ENCODE data around the gene TDRD7. TPM values are rescaled to one million over a fixed set of nuclear protein-coding genes. Genes with fewer than 3 reads are reported as not detected.

TDRD7 gene
- total and polyA plus RNA-seq, 9 of the 15 experiments (the other 6 are each of a cell fraction or from before 2014, with no cell fraction given), result 2.2 to 7.7 (median 5.2) TPM

DNA sequence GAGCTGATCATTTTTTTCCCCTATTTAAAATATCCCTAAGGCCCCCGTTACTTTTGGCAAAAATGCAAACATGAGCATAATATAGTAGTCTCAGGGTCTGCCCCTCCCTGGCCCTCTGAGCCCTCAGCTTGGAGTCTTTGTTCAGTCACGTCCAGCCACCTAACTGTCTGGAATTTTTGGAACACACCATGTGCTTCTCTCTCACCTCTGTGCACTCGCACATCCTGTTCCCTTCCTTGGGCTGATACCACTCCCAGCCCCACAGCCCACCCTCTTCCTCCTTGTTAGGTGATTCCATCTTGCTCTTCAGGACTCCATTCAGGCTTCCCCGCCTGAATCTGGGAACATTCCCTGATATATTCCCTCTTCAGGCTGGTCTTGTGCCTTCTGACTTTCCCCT is 16.0 kb downstream of the TDRD7 start (continued):
- TF ChIP-seq TFAM (CRISPR knock-in tag; conservative IDR thresholded peaks at IDR 0.05), result no peak
- TF ChIP-seq, protein P1, sequence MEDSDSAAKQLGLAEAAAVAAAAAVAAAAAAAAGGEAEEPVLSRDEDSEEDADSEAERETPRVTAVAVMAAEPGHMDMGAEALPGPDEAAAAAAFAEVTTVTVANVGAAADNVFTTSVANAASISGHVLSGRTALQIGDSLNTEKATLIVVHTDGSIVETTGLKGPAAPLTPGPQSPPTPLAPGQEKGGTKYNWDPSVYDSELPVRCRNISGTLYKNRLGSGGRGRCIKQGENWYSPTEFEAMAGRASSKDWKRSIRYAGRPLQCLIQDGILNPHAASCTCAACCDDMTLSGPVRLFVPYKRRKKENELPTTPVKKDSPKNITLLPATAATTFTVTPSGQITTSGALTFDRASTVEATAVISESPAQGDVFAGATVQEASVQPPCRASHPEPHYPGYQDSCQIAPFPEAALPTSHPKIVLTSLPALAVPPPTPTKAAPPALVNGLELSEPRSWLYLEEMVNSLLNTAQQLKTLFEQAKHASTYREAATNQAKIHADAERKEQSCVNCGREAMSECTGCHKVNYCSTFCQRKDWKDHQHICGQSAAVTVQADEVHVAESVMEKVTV (CRISPR knock-in tag; IDR thresholded peaks at IDR 0.05), result no peak
- TF ChIP-seq ZNF239 (CRISPR knock-in tag; IDR thresholded peaks at IDR 0.05), result no peak
- TF ChIP-seq ZC3H8 (IDR thresholded peaks at IDR 0.05), result no peak
- TF ChIP-seq, protein P2, sequence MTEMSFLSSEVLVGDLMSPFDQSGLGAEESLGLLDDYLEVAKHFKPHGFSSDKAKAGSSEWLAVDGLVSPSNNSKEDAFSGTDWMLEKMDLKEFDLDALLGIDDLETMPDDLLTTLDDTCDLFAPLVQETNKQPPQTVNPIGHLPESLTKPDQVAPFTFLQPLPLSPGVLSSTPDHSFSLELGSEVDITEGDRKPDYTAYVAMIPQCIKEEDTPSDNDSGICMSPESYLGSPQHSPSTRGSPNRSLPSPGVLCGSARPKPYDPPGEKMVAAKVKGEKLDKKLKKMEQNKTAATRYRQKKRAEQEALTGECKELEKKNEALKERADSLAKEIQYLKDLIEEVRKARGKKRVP (CRISPR knock-in tag; IDR thresholded peaks at IDR 0.05), result no peak
- no peak for TF ChIP-seq ZNF41 (CRISPR knock-in tag; conservative IDR thresholded peaks at IDR 0.05)
- TF ChIP-seq PTBP1 (IDR thresholded peaks at IDR 0.05; ENCODE audit: low read depth, low read length), result no peak

GRCh38 chr9:97430316-97431043 is 18.6 kb downstream of the TDRD7 start:
- POLR2A ChIA-PET, result interaction anchor here (0.7 to 1.2 kb wide), 3 partner anchors 10 to 11 kb away, joined by 3 read pairs; no protein-coding TSS in a partner anchor
- Histone ChIP-seq H3K36me3 (ENCODE audit: control insufficient read depth, insufficient read depth, low read length) (peaks cover 4% of the 10 kb centered on the region; the same call in 2 of the 3 replicates), H4K20me1 (replicated peaks; ENCODE audit: control insufficient read depth, insufficient read depth, low read length) (no peaks in the 10 kb centered on the region), H3K4me2 (ENCODE audit: insufficient read depth, low read length) (no peak overlapping the region), H3K9me3 (replicated peaks; ENCODE audit: control insufficient read depth, insufficient read depth, low read depth, low read length) (no peaks in the 10 kb centered on the region), H3K9me1 (ENCODE audit: control insufficient read depth, insufficient read depth, low read length) (no peaks in the 10 kb centered on the region), H3K4me1 (replicated peaks in 1 of 2; ENCODE audit: control insufficient read depth in 2 of 2, insufficient read depth in 2 of 2, low read length in 2 of 2) (no peaks in the 10 kb centered on the region), H3K27ac (ENCODE audit: extremely low read depth, low read depth, low read length) (no peak overlapping the region), H3K27me3 (ENCODE audit: control insufficient read depth in 2 of 2, insufficient read depth in 2 of 2, low read length in 2 of 2) (no peaks in the 10 kb centered on the region; a peak in 1 of 5 replicates), H2AFZ (ENCODE audit: low read depth, low read length) (no peak overlapping the region), H3K79me2 (ENCODE audit: control insufficient read depth, insufficient read depth, low read length) (no peaks in the 10 kb centered on the region), H3K9ac (ENCODE audit: insufficient read depth in 1 of 2, low read depth in 2 of 2, low read length in 2 of 2) (no peak overlapping the region), H3K4me3 (no peak overlapping the region)
- intact Hi-C loops (cut with micrococcal nuclease), result no loop called here
- ATAC-seq, result no peak
- CTCF ChIA-PET (ENCODE audit: low intra/inter-chr PET ratio), result no interaction called here
- DNase-seq (ENCODE audit: extremely low read depth in 1 of 4, low spot score in 3 of 4), result no peak
- BruUV-seq (replicated peaks), result no TSS peak
- WGBS (ENCODE audit: insufficient coverage, low coverage, missing lambda C conversion rate), result 74% methylated on average over 7 of the region's 7 CpGs
- in situ Hi-C loops (cut with MboI), result no loop called here
- FAIRE-seq, result no peak
- TF ChIP-seq PURB (CRISPR knock-in tag; IDR thresholded peaks at IDR 0.05; ENCODE audit: low read depth), result no peak
- TF ChIP-seq ZNF764 (CRISPR knock-in tag; IDR thresholded peaks at IDR 0.05; ENCODE audit: low read depth), result no peak
- TF ChIP-seq NCOR1 (IDR thresholded peaks at IDR 0.05), result no peak
- TF ChIP-seq, protein P3, sequence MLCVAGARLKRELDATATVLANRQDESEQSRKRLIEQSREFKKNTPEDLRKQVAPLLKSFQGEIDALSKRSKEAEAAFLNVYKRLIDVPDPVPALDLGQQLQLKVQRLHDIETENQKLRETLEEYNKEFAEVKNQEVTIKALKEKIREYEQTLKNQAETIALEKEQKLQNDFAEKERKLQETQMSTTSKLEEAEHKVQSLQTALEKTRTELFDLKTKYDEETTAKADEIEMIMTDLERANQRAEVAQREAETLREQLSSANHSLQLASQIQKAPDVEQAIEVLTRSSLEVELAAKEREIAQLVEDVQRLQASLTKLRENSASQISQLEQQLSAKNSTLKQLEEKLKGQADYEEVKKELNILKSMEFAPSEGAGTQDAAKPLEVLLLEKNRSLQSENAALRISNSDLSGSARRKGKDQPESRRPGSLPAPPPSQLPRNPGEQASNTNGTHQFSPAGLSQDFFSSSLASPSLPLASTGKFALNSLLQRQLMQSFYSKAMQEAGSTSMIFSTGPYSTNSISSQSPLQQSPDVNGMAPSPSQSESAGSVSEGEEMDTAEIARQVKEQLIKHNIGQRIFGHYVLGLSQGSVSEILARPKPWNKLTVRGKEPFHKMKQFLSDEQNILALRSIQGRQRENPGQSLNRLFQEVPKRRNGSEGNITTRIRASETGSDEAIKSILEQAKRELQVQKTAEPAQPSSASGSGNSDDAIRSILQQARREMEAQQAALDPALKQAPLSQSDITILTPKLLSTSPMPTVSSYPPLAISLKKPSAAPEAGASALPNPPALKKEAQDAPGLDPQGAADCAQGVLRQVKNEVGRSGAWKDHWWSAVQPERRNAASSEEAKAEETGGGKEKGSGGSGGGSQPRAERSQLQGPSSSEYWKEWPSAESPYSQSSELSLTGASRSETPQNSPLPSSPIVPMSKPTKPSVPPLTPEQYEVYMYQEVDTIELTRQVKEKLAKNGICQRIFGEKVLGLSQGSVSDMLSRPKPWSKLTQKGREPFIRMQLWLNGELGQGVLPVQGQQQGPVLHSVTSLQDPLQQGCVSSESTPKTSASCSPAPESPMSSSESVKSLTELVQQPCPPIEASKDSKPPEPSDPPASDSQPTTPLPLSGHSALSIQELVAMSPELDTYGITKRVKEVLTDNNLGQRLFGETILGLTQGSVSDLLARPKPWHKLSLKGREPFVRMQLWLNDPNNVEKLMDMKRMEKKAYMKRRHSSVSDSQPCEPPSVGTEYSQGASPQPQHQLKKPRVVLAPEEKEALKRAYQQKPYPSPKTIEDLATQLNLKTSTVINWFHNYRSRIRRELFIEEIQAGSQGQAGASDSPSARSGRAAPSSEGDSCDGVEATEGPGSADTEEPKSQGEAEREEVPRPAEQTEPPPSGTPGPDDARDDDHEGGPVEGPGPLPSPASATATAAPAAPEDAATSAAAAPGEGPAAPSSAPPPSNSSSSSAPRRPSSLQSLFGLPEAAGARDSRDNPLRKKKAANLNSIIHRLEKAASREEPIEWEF (CRISPR knock-in tag; IDR thresholded peaks at IDR 0.05), result no peak
- no peak for TF ChIP-seq ETV1 (tag; conservative IDR thresholded peaks at IDR 0.05; ENCODE audit: low read depth)
- no peak for TF ChIP-seq FOXP1 (CRISPR knock-in tag; IDR thresholded peaks at IDR 0.05)
- TF ChIP-seq SMAD1 (IDR thresholded peaks at IDR 0.05; ENCODE audit: low read depth, low read length, partially characterized antibody), result no peak

Measured in K562 (cell line).